COR-L47 (cell line): Measurements from ENCODE around the gene MEP1B.
"Not testable (repeated sequence)": the region's sequence is repeated elsewhere in the genome, so short reads cannot be mapped to it uniquely, and the experiment has no call there.

ENCODE experiments used
- DNase-seq: peaks from one replicate; lab custom pipeline; 2025; lab: John Stamatoyannopoulos, UW

MEP1B gene

DNA sequence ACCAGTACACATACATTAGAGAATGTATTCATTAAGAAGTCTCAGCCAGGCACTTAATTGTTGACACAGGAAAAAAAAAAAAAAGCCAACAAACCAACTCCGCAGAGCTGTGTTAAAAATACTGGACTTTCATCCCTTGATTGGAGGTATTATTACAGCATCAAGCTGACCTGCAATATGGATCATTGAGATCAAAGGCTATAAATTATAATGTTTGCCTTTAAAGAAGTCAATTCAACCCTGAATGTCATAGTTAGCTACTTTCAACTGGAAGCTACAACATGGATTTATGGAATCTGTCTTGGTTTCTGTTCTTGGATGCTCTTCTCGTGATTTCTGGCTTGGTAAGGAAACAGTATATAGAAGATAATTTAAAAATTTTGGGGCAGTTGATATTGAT lies at the start of gene MEP1B:
TSS of gene MEP1B (plus strand) at position 250 of the 400 bp plus-strand sequence. CDS start at position 282, 32 bp downstream.
- DNase-seq, result no peak

DNA sequence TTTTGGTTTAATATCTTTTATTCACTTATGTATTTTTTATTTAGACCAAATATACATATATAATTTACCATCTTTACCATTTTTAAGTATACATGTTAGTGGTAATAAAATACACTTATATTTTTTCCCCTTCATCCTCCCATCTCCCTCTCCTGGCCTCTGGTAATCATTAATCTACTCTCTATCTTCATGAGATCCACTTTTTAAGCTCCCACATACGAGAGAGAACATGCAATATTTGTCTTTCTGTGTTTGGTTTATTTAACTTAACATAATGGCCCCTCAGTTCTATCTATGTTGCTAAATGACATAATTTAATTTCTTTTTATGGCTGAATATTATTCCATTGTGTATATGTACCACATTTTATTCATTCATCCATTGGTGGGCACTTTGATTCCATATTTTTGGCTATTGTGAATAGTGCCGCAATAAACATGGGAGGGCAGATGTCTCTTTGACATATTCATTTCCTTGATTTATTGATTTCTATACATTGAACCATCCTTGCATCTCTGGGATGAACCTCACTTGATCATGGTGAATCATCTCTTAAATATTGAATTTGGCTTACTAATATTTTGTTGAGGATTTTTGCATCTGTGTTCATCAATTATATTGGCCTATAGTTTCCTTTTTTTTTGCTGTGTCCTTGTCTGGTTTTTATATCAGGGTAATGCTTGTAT lies 41.5 kb upstream of the MEP1B start:
- no peak for DNase-seq

DNA sequence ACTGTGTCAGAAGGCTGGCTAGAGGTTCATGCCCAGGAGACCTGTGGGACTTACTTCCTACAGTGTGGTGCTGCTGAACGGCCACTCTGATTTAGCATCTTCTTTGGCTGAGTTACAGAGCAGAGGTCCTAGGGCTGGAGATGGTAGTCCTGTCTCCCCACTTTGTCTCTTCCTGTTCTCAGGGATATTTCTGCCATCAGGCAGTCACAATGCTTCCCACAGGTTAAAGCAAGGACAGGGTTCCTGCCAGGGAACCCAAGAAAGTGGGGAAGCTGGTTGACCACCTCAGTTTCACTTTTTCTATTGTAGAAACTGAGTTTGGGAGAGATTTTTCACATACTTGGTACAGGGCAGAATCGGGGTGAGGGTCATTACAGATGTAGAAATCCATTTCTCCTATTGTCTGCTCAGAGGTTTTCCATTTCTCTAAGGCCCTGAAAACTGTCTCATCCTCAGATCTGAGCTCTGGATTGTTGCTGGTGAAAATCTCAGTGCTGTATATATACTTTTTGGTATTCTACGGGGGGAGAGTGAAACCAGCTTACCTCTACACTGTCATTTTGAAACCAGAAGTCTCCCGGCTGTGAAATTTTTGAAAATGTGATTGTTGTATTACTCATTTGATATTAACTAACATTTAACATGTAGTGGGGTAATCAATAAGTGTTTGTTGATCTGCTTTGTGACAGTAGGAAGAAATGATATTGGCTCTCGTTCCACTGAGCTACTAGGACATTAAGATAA lies 37.0 kb upstream of the MEP1B start:
- no peak for DNase-seq

DNA sequence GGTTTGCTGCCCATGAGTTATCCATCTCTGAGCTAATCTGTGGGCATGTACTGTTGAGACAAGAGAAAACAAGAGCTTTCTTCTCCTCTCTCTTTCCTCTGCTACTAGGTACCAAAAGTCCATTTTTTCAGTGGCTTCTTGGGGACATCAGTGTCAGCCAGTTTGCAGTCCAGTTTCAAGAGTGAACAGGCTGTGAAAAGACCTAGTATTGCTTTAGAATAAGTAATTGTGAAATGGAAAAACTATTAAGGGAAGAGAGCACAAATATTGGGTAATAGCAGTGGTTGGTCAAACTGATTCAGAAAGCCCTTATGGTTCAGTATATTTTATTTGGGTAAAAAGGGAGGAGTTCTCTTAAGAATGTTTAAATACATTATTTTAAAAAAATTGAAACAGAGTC lies 33.0 kb upstream of the MEP1B start:
- no peak for DNase-seq

DNA sequence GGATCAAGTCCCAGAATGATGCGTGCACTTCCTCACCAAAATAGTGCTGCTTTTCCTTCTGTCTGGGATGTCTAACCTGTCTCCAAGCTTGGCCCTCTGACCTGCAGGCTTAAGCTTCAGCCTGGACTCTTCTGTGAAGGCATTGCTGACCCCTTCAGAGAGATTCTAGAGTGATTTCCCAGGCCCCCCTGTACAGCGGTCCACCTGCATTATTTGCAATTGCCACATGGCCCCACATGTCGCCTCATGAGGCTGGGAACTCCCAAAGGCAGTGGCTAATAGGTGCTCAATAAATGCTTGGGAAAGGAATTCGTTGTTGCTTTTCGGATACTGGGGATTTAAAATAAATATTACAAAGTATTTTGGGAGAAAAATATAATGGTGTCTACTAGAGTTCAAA lies 32.3 kb upstream of the MEP1B start:
- no peak for DNase-seq

DNA sequence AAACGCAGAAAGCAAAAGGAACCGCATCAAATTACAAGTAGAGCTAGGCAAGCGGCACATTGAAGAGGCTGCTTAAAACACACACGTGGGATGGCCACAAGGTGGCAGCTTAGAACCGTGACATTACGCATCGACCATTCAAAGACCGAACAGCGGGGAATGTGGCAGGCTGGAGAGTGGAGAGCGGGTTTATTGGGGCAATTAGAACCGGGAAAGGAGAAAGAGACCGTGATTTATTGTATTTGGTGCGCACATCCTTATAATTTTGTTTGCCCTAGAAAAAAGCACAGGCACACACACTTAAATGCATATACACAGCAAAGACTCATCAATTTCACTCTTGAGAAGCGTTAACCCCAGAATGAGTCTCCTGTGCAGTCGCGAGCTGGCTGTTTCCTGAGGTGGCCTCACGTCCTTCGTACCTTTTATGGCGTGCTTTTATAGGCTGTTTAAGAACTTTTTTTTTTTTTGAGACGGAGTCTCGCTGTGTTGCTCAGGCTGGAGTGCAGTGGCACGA lies 31.7 kb upstream of the MEP1B start:
- DNase-seq, result peak; percentile 94

DNA sequence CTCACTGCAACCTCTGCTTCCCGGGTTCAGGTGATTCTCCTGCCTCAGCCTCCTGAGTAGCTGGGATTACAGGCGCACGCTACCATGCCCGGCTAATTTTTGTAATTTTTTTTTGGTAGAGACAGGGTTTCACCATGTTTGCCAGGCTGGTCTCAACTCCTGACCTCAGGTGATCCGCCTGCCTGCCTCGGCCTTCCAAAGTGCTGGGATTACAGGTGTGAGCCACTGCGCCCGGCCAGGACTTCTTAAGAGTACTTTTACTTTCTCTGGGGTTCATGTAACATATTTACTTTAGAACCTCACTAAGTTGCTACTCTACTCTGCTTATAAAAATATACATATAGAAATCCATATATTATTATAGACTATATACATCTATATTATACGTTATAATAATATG lies 31.2 kb upstream of the MEP1B start:
- DNase-seq, result not testable (repeated sequence)

DNA sequence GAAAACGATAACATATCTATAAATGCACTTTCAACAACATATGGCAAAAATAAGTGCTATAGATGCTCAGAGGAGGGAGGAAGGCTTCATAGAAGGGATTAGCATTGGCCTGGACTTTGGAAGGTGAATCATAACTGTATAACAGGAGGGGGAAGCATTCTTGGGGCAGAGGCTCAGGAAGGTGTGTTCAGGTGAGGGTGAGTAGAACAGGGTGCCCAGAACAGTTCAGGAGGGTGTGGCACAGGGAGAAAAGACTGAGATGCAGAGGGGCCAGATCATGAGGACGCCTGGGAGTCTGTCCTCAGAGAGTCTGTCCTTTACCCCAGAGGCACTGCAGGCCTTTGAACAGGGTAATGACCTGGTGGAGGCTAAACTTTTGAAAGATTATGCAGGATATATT lies 29.3 kb upstream of the MEP1B start:
- DNase-seq, result no peak

DNA sequence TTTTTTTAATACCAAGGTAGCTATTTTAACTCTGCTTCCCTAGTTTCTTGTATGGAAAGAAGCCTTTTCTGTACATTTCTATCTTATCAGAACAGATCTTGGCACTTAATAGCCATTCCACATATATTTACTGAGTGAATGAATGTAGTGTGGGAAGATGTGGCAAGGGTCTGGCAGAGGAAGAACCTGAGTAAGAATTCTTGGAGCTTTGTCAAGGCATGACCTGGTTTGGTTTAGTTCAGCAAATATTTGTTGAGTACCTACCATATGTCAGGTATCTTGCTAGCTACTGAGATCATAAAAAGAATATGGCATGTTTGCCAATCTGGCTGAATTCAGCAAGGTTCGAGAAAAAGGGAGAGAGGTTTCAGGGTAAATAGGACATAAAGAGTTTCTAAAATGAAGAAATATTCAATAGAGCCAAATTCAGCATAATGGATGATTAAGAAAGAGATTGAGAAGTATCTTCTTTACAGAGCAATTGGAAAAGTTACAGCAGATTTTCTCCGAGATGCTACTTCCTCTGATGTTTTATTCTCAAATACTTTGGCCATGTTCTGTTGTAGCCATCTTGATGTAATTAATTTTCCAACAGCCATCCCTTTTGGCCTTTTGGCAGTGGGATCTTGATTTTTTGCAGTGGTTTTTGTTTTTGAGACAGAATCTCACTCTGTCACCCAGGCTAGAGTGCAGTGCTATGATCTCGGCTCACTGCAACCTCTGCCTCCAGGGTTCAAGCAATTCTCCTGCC lies 21.7 kb upstream of the MEP1B start:
- no peak for DNase-seq

DNA sequence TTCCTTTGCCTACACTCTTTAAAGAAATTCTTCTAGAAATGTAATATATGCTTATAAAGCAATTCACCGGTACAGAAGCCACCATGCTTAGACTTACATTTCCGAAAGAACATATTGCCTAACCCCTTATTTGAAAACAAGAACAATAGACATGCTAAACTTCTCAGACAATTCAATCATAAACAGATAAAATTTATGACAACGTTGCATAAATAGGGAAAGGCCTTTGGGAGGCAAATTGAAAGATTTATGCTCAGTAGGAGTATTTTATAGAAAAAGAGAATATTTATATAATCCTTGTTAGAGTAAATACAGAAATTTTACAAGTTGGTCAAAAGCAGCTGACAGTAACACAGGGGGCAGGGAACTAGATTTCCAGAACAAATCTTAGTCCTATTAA lies 16.2 kb upstream of the MEP1B start:
- DNase-seq, result no peak

DNA sequence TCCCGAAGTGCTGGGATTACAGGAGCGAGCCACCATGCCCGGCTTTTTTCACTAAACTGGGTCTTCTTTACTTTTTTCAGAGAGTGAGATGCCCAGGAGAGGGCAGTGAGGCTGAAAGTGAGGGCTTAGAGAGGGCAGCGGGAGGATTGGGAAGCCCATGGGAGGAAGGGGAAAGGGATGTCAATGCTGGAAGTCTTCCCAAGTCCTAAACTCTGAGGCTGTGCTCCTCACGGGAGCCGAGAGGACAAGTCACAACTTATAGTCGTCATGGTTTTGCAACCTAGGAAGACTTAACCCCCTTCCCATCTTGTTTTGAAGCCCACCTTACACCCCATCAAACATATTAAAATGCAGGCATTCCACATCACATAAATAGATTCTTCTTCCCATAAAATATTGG lies 15.1 kb upstream of the MEP1B start:
- DNase-seq, result no peak

DNA sequence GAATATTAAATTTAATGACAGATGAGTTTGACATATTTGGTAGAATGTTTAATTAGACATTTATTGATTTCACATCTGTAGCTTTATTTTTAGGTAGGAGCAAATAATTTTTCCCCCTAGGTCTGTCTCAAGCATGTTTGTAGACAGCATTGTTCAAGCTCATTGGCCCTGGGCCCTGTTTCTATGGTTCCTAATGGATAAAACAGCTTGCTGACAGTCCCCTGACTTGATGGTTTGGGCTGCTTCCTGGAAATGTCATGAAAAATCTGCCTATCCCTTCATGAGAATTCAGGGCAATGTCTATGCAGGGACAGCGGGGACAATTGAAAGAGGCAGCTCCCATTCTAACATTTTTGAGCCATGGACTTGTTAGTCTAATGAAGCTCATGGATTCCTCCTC lies 14.6 kb upstream of the MEP1B start:
- peak; percentile 50 for DNase-seq

DNA sequence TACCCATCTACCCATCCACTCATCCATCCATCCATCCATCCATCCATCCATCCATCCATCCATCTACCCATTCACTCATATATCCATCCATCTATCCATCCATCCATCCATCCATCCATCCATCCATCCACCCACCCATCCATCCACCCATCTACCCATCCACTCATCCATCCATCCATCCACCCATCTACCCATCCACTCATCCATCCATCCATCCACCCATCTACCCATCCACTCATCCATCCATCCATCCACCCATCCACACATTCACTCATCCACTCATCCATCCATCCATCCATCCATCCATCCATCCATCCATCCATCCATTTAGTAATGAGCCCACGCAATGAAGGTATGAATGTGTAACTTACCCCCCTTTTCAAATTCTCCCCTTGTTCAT lies 13.1 kb upstream of the MEP1B start:
- not testable (repeated sequence) for DNase-seq

DNA sequence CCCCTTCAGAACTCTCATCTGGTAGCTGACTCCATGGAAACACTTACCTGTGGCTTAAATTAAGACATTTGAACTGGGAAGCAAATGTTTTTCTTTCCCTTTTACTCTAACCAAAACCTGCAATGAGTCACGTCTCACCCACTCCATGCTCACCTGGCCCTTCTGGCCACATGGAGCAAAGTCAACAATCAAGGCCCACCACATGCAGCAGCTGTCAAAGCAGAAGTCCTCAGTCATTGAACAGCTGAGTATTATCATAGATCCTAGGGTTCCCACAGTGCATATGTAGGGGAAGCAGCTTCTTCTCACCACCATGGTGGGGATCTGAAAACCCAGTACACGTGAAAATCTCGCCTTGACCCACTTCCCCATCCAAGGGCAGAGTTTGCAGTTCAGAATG lies 12.3 kb upstream of the MEP1B start:
- peak; percentile 15 for DNase-seq

DNA sequence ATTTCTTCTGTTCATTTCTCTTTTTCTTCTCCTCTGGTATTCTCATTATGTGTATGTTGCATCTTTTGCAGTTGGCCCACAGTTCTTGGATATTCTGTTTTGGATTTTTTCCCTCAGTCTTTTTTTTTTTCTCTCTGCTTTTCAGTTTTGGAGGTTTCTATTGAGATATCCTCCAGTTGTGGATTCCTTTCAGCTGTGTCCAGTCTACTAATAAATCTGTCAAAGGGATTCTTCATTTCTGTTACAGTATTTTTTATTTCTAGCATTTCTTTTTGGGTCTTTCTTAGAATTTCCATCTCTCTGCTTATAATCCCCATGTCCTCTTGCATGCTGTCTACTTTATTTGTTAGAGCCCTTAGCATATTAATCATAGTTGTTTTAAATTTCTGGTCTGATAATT lies 6.3 kb upstream of the MEP1B start:
- no peak for DNase-seq

DNA sequence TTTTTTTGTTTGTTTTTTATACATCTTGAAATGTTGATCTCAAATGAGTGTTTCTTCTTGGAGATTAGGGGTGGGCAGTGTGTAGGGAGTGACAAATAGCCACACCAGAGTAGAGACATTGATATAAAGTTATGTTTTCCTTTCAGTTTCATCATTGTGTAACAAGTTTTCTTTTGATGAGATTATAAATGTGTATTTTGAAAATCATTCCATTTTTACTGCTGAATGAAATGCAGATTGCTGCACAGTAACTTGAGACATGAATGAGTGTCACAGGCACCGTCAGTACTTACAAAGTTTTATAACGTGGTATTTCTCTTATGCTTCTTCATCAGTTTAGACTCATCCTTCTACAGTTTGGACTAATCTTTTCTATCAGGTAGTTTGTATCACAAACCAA lies 370 bp downstream of the MEP1B start:
- no peak for DNase-seq

DNA sequence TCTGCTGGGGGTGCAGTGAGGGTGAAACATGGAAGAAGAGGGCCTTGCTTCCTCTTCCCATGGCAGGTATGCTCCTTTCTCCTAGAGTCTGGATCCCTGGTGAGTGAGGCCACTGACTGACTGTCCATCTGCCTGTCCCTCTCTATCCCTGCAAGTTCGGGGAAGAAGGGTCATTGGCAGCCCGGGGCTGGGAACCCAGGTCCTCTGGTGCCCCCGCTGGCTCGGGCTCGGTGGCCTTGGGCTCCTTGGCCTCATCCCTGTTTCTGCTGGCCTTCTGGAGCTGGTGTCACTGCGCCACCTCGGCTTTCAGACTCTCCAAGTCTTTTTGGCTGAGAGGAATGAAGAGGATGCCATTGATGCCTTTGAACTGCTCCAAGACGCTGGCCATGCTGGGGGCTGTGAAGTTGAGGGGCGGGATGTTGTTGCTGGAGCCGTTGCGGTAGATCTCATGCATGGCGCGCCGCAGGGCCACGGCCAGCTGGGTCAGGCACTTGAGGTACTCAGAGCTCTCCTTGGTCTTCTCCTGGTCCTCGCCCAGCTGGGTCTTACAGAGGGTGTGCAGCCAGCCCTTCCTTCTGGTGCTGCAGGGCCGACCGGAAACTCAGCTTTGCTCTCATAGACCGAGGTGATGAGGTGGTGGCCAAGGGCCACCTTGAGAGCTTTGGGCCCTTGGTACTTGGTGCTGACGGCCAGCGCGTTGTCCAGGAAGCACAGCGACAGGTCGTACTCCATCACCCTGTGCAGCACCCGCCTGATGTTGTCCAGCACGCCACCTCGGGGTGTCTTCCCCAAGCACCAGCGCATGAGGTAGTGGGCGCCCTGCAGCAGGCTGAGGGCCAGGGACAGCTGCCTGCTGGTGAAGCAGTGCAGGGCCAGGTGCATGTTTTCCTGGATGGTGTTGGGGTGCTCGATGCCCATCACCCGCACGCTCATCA lies 6.3 kb downstream of the MEP1B start:
- DNase-seq, result no peak

DNA sequence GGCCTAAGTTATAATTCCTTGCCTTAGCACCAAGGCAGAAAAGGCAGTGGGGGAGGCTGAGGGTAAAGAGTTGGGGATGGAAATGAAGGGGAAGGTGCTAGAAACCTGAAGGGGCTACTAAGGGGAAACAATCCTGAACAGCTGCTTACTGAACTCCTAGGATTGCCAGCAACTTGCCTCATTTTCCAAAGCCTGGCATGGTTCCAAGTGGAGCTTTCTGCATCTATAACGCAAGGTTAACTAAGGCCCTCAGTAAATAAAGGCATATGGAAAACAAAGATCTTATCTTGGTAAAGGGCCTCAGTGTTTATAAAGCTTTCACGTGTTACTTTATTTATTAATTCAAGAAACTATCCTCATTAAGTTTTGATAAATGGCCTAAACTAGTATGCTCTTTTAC lies 10.9 kb downstream of the MEP1B start:
- peak; percentile 11 for DNase-seq

DNA sequence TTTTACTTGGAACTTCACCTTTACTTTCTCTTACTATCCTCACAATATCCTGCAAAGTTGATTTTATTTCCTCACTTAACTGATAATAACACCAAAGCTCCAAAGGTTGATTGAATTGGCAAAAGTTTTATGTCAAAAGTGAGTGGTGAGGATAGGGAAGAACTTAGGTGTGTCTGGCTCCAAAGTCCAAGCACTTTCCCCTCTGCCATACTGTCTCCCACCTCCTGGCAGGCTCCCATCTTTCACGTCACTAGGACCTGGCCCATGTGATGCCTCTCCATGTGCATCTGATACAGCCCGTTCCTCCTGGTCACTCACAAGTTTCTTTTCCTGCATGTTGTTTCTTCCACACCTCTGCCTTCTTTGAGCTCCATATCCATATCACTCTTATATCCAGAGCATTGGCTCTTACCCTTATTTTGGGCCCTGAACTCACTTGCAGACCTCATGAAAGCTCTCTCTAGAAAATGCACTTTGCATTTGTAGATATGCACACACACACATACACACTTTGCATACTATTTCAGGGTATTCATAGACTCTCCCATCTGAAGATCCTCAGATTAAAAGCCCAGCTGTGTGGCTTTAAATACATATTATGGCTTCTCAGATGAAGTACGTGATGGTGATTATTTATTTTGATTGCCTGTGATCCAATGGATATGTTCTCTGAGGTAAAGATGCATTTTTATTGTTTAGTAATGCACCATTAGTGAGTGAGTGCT lies 12.3 kb downstream of the MEP1B start:
- no peak for DNase-seq

DNA sequence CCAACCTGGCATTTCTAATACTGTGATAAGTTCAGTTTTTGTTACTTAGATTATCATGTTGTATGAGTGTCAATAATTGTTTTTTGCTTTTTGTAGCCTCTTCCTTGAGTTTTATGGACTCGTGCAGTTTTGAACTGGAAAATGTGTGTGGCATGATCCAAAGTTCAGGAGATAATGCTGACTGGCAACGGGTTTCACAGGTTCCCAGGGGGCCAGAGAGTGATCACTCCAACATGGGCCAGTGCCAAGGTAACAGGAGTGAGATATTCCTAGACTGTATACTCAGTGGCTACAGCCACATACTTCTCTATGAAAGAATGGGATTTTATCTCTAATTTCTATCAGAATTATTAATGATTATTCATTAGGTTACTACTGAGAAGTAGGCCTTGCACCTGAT lies 18.2 kb downstream of the MEP1B start:
- DNase-seq, result no peak

DNA sequence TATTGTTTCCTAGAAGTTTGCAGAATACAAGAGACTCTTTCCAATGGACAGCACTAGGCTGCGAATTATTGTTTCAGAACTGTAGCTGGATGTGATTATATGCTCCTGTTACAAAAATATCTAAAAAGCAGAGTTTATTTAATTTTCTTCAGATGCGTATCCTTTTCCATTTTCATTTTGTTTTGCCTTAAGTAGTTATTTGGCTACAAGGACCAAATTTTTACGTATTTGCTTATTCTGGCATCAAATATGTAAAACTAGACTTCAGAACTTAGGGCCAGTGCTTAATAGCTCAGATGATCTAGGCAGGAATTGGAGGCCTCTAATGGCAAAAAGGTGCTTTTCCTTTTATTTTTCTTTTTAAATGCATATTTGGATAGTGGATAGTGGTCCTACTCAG lies 18.7 kb downstream of the MEP1B start:
- DNase-seq, result no peak
